Liver (tissue), 9 donors: ENCODE results near the gene KPNA5. TPM values are rescaled to one million over a fixed set of nuclear protein-coding genes. Genes with fewer than 3 reads are reported as not detected.

ENCODE experiments used
- DNase-seq: peaks from one replicate; pipeline ENCODE4 v3.0.0-alpha.2; 2017; ENCODE audit warnings: low spot score
- H3K27ac ChIP-seq, 2 donors: one replicate each; pipeline ENCODE4 v1.7.0; 2013; ENCODE audit warnings: inconsistent platforms in 2 of 2, low read length in 2 of 2, control low read depth in 1 of 2, low read depth in 1 of 2, mild to moderate bottlenecking in 1 of 2
- H3K27me3 ChIP-seq, 4 donors: one replicate each; pipeline versions ENCODE4 v1.6.1 to v1.7.0; 2013; ENCODE audit warnings: low read length in 3 of 4, inconsistent platforms in 1 of 4, mild to moderate bottlenecking in 1 of 4, moderate library complexity in 1 of 4; ENCODE audit not compliant: control insufficient read depth in 4 of 4, insufficient read depth in 4 of 4
- H3K36me3 ChIP-seq, 4 donors: one replicate each; pipeline versions ENCODE4 v1.6.1 to v1.7.0; 2013; ENCODE audit warnings: low read length in 3 of 4, mild to moderate bottlenecking in 3 of 4, low read depth in 1 of 4, moderate library complexity in 1 of 4; ENCODE audit not compliant: control insufficient read depth in 4 of 4, insufficient read depth in 3 of 4
- H3K4me1 ChIP-seq, 4 donors: one replicate each; pipeline versions ENCODE4 v1.6.1 to v1.7.0; 2013; ENCODE audit warnings: low read length in 3 of 4, mild to moderate bottlenecking in 3 of 4, moderate library complexity in 1 of 4; ENCODE audit not compliant: control insufficient read depth in 4 of 4, insufficient read depth in 4 of 4
- H3K4me3 ChIP-seq, 3 donors: one replicate each; pipeline versions ENCODE4 v1.6.1 to v1.7.0; 2013; ENCODE audit warnings: low read length in 3 of 3, control low read depth in 1 of 3, low read depth in 1 of 3, mild to moderate bottlenecking in 1 of 3
- H3K9ac ChIP-seq, 2 donors: one replicate each; pipeline ENCODE4 v1.7.0; 2013; ENCODE audit warnings: low read length in 2 of 2, mild to moderate bottlenecking in 2 of 2, moderate library complexity in 2 of 2, control low read depth in 1 of 2, low read depth in 1 of 2
- H3K9me3 ChIP-seq, 4 donors: one replicate each; pipeline versions ENCODE4 v1.6.1 to v1.7.0; 2013; ENCODE audit warnings: low read length in 3 of 4; ENCODE audit not compliant: control insufficient read depth in 4 of 4
- EGR1 ChIP-seq, 2 donors: IDR thresholded peaks; 2 replicates each; pipeline ENCODE4 v1.6.1; 2016 to 2018; ENCODE audit warnings: antibody characterized with exemption in 2 of 2, low read depth in 2 of 2
- FOXA1 ChIP-seq: IDR thresholded peaks from 2 replicates; pipeline ENCODE4 v1.6.1; 2016; ENCODE audit warnings: antibody characterized with exemption
- FOXA2 ChIP-seq: IDR thresholded peaks from 2 replicates; pipeline ENCODE4 v1.6.1; 2016; ENCODE audit warnings: antibody characterized with exemption
- GABPA ChIP-seq, 2 donors: IDR thresholded peaks in 1 of 2; conservative IDR thresholded peaks in 1 of 2; 2 replicates each; pipeline ENCODE4 v1.6.1; 2016; ENCODE audit warnings: antibody characterized with exemption in 2 of 2, mild to moderate bottlenecking in 1 of 2, moderate library complexity in 1 of 2
- HNF4A ChIP-seq, 2 donors: conservative IDR thresholded peaks; 2 replicates each; pipeline ENCODE4 v1.6.1; 2016; ENCODE audit warnings: antibody characterized with exemption in 2 of 2, mild to moderate bottlenecking in 2 of 2
- HNF4G ChIP-seq: IDR thresholded peaks from 2 replicates; pipeline ENCODE4 v1.6.1; 2016; ENCODE audit warnings: antibody characterized with exemption
- JUND ChIP-seq, 2 donors: IDR thresholded peaks; 2 replicates each; pipeline ENCODE4 v1.6.1; 2016; ENCODE audit warnings: antibody characterized with exemption in 2 of 2
- NR2F2 ChIP-seq: IDR thresholded peaks from 2 replicates; pipeline ENCODE4 v1.6.1; 2016; ENCODE audit warnings: antibody characterized with exemption
- RXRA ChIP-seq, 2 donors: IDR thresholded peaks; 2 replicates each; pipeline ENCODE4 v1.6.1; 2017 to 2018; ENCODE audit warnings: antibody characterized with exemption in 2 of 2, mild to moderate bottlenecking in 1 of 2
- TAF1 ChIP-seq: conservative IDR thresholded peaks from 2 replicates; pipeline ENCODE4 v1.6.1; 2016; ENCODE audit warnings: antibody characterized with exemption, mild to moderate bottlenecking
- YY1 ChIP-seq: IDR thresholded peaks from 2 replicates; pipeline ENCODE4 v1.6.1; 2016; ENCODE audit warnings: antibody characterized with exemption, mild to moderate bottlenecking
- whole genome bisulfite sequencing: extraction: QIAGEN DNeasy Blood & Tissue Kit; methylation state at CpG from one replicate; pipeline ENCODE4 v1.1.7; 2013; 5-methylcytosine and 5-hydroxymethylcytosine counted together
- polyA plus RNA-seq, 2 donors: library from polyadenylated mRNA; stranded (reverse) in 1 of 2; unstranded in 1 of 2; fragments of 200-250 nt in 1 of 2; fragments of >200 nt in 1 of 2; fragmentation: Nextera tagmentation in 1 of 2; extraction: Ambion mirVana in 1 of 2; gene quantifications; one replicate each; pipeline versions ENCODE4 v1.2.1 to v1.2.3, GENCODE V29; 2013 to 2015
- total RNA-seq, 2 donors: library from RNA; depleted of rRNA; stranded (reverse); fragments of >200 nt; gene quantifications; one replicate each; pipeline ENCODE4 v1.2.3, GENCODE V29; 2014
- TF ChIP-seq, protein P1 (sequence below): fragments of 150-350 bp; IDR thresholded peaks from 2 replicates; pipeline ENCODE4 v1.5.1; 2017; ENCODE audit warnings: improper control_type of control experiment, low read depth, low read length; ENCODE audit not compliant: missing input control
- TF ChIP-seq, protein P2 (sequence below): IDR thresholded peaks from 2 replicates; pipeline ENCODE4 v1.6.1; 2016; ENCODE audit warnings: antibody characterized with exemption
- TF ChIP-seq, protein P3 (sequence below): IDR thresholded peaks from 2 replicates; pipeline ENCODE4 v1.6.1; 2016; ENCODE audit warnings: antibody characterized with exemption
- TF ChIP-seq, protein P4 (sequence below): IDR thresholded peaks from 2 replicates; pipeline ENCODE4 v1.6.1; 2016; ENCODE audit warnings: antibody characterized with exemption
- donor health status: healthy.
- donor health status: healthy.
- donor health status: healthy.
- donor health status: healthy.
- donor health status: healthy.

Gene KPNA5
- total and polyA plus RNA-seq, 4 donors = 0.63 to 3.6 (median 2.3) TPM

DNA sequence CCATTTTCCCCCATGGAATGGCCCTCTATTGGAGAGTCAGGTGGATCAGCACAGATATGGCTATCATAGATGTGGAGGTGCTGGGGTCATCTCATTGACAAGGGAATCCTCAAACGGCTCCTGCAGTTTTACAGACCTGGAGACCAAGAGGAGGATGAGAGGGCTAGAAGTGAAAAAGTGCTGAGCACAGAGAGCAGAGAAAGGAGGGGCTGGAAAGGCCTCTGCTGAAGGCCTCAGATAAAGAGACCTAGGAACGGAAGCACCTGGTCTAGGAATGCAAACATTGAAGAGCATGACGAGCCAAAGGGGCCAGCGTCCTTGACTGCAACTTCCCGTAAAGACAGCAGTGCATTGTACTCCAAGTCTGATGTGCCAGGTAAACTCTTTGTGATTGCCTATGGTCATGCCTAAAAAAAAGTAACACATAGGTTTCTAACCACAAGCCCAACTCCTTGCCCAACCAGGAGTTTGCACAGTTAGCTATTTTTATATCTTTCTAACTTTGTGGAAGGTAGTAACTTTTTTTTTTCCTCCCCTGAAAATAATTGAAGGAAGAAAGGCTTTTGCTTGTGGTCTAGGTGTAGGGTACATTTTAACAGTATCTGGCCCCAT is 49.5 kb upstream of the KPNA5 start:
- 66% methylated on average over 5 of the region's 5 CpGs for WGBS
- Histone ChIP-seq H3K27ac (no peak overlapping the region), H3K27me3 (no peaks in the 10 kb centered on the region), H3K4me1 (no peaks in the 10 kb centered on the region), H3K4me3 (no peak overlapping the region), H3K9me3 (no peaks in the 10 kb centered on the region), H3K9ac (no peak overlapping the region), H3K36me3 (peaks cover 0 to 4% (median 0%) of the 10 kb centered on the region in 4 donors)
- TF ChIP-seq, protein P1, sequence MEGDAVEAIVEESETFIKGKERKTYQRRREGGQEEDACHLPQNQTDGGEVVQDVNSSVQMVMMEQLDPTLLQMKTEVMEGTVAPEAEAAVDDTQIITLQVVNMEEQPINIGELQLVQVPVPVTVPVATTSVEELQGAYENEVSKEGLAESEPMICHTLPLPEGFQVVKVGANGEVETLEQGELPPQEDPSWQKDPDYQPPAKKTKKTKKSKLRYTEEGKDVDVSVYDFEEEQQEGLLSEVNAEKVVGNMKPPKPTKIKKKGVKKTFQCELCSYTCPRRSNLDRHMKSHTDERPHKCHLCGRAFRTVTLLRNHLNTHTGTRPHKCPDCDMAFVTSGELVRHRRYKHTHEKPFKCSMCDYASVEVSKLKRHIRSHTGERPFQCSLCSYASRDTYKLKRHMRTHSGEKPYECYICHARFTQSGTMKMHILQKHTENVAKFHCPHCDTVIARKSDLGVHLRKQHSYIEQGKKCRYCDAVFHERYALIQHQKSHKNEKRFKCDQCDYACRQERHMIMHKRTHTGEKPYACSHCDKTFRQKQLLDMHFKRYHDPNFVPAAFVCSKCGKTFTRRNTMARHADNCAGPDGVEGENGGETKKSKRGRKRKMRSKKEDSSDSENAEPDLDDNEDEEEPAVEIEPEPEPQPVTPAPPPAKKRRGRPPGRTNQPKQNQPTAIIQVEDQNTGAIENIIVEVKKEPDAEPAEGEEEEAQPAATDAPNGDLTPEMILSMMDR = no peak
- TF ChIP-seq NR2F2 = peak; percentile 41
- DNase-seq = no peak

DNA sequence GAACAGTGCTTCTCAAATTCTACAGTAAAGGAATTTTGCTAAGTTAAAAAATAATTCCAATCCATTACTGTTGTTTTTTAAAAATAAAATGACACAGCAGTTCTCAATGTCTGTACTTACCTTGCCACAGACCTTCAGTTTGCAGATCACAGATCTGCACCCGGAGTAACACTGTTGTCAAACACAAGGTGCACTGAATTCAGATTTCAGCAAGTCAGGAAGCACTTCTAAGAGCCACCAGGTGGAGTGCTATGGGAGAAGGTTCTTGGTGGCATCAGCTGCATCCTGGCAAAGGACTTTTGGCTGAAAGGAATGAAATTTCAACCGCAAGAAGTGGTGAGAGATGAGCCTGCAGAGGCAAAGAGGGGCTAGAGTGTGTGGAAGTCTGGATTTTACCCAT is 47.3 kb upstream of the KPNA5 start:
- H3K9me3 ChIP-seq = no peaks in the 10 kb centered on the region
- no peaks in the 10 kb centered on the region for H3K4me1 ChIP-seq
- H3K36me3 ChIP-seq = peaks cover 0 to 4% (median 0%) of the 10 kb centered on the region in 4 donors
- 91% methylated on average over 2 of the region's 2 CpGs for WGBS
- DNase-seq = no peak
- TF ChIP-seq, protein P1 = no peak
- TF ChIP-seq, protein P2, sequence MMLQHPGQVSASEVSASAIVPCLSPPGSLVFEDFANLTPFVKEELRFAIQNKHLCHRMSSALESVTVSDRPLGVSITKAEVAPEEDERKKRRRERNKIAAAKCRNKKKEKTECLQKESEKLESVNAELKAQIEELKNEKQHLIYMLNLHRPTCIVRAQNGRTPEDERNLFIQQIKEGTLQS = no peak
- TF ChIP-seq RXRA (IDR thresholded peaks at IDR 0.05) (no peak), TAF1 (no peak), FOXA2 (no peak), FOXA1 (no peak), JUND (IDR thresholded peaks at IDR 0.05) (no peak), NR2F2 (no peak), HNF4G (no peak), YY1 (no peak), GABPA (IDR thresholded peaks at IDR 0.05 in 1 of 2, conservative IDR thresholded peaks at IDR 0.05 in 1 of 2) (no peak), EGR1 (IDR thresholded peaks at IDR 0.05; ENCODE audit: low read depth in 2 of 2) (no peak), HNF4A (conservative IDR thresholded peaks at IDR 0.05) (no peak)
- TF ChIP-seq, protein P3, sequence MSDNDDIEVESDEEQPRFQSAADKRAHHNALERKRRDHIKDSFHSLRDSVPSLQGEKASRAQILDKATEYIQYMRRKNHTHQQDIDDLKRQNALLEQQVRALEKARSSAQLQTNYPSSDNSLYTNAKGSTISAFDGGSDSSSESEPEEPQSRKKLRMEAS = no peak
- TF ChIP-seq, protein P4, sequence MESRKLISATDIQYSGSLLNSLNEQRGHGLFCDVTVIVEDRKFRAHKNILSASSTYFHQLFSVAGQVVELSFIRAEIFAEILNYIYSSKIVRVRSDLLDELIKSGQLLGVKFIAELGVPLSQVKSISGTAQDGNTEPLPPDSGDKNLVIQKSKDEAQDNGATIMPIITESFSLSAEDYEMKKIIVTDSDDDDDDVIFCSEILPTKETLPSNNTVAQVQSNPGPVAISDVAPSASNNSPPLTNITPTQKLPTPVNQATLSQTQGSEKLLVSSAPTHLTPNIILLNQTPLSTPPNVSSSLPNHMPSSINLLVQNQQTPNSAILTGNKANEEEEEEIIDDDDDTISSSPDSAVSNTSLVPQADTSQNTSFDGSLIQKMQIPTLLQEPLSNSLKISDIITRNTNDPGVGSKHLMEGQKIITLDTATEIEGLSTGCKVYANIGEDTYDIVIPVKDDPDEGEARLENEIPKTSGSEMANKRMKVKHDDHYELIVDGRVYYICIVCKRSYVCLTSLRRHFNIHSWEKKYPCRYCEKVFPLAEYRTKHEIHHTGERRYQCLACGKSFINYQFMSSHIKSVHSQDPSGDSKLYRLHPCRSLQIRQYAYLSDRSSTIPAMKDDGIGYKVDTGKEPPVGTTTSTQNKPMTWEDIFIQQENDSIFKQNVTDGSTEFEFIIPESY = no peak
- no peaks in the 10 kb centered on the region for H3K27me3 ChIP-seq
- no peak overlapping the region for H3K27ac ChIP-seq
- H3K9ac ChIP-seq = no peak overlapping the region
- H3K4me3 ChIP-seq = no peak overlapping the region
